Activated CD4-positive, alpha-beta T cell treated with anti-CD3 and anti-CD28 coated beads, Interleukin-2, amount 10 ng/mL, durations not matched to agents 24 days and 14 days (primary cell): ENCODE measurements around the gene AKTIP. TPM values are rescaled to one million over a fixed set of nuclear protein-coding genes. Genes with fewer than 3 reads are reported as not detected.
A peak's percentile ranks its signal among the peaks of the same experiment; 100 is the strongest.

Experiments used
- DNase-seq: peaks from one replicate; pipeline ENCODE4 v3.0.0; 2022
- H3K27ac Mint-ChIP-seq: one replicate; pipeline ENCODE4 v1.8.0; 2022; ENCODE audit warnings: mild to moderate bottlenecking, mixed read lengths
- H3K27me3 Mint-ChIP-seq: one replicate; pipeline ENCODE4 v1.8.0; 2022; ENCODE audit warnings: mixed read lengths
- H3K36me3 Mint-ChIP-seq: one replicate; pipeline ENCODE4 v1.8.0; 2022; ENCODE audit warnings: low read depth, mild to moderate bottlenecking, mixed read lengths
- H3K4me1 Mint-ChIP-seq: one replicate; pipeline ENCODE4 v1.8.0; 2021; ENCODE audit warnings: mixed read lengths
- H3K4me3 Mint-ChIP-seq: one replicate; pipeline ENCODE4 v1.8.0; 2022; ENCODE audit warnings: mild to moderate bottlenecking, moderate library complexity, mixed read lengths
- H3K9me3 Mint-ChIP-seq: one replicate; pipeline ENCODE4 v1.8.0; 2021; ENCODE audit warnings: mixed read lengths
- intact Hi-C: fragments of 100-400 bp; cut with micrococcal nuclease; formaldehyde crosslinking; loops from one replicate; pipeline ENCODE4 v1.15.1; 2023
- total RNA-seq: library from RNA; stranded (reverse); gene quantifications from 2 replicates; pipeline ENCODE4 v1.2.3, GENCODE V29; 2022

The AKTIP gene
- total RNA-seq, 1 donor from 2014 or later, result 18.7 TPM

- Mint-ChIP-seq H3K4me1 (peaks cover 20% of the 10 kb centered on the region), H3K9me3 (no peaks in the 10 kb centered on the region), H3K27me3 (peaks cover 2% of the 10 kb centered on the region), H3K4me3 (no peak overlapping the region), H3K36me3 (peaks cover 3% of the 10 kb centered on the region), H3K27ac (no peak overlapping the region)
- peak; percentile 85 for DNase-seq
- intact Hi-C loops, result loop anchor here (2.0 to 5.0 kb wide), 2 partner anchors 379 to 453 kb away; no protein-coding TSS in a partner anchor
Measured at GRCh38 chr16:53509906-53510703, 7.1 kb upstream of the AKTIP start.

- H3K36me3 Mint-ChIP-seq, result no peaks in the 10 kb centered on the region
- no peaks in the 10 kb centered on the region for H3K27me3 Mint-ChIP-seq
- H3K27ac Mint-ChIP-seq, result no peak overlapping the region
- no peak overlapping the region for H3K4me3 Mint-ChIP-seq
- no peak for DNase-seq
- intact Hi-C loops, result no loop called here
- H3K4me1 Mint-ChIP-seq, result peaks cover 26% of the 10 kb centered on the region
- no peaks in the 10 kb centered on the region for H3K9me3 Mint-ChIP-seq
Measured at GRCh38 chr16:53507464-53508179, 4.6 kb upstream of the AKTIP start.

- intact Hi-C loops, result no loop called here
- H3K9me3 Mint-ChIP-seq, result no peaks in the 10 kb centered on the region
- no peak for DNase-seq
- H3K27ac Mint-ChIP-seq, result no peak overlapping the region
- H3K27me3 Mint-ChIP-seq, result no peaks in the 10 kb centered on the region
- peaks cover 30% of the 10 kb centered on the region for H3K4me1 Mint-ChIP-seq
- H3K36me3 Mint-ChIP-seq, result no peaks in the 10 kb centered on the region
- no peak overlapping the region for H3K4me3 Mint-ChIP-seq
Measured at GRCh38 chr16:53506254-53506653, 3.2 kb upstream of the AKTIP start.

GRCh38 chr16:53504665-53505064 is 1.7 kb upstream of the AKTIP start:
- Mint-ChIP-seq H3K27me3 (no peaks in the 10 kb centered on the region), H3K27ac (peak overlapping the region; percentile 94), H3K4me3 (peak overlapping the region; percentile 94), H3K4me1 (peaks cover 35% of the 10 kb centered on the region), H3K36me3 (peaks cover 4% of the 10 kb centered on the region), H3K9me3 (no peaks in the 10 kb centered on the region)
- intact Hi-C loops, result loop anchor here (5.0 kb wide), 2 partner anchors 132 to 452 kb away; partner anchors contain the start of genes CHD9 and CHD9NB
- no peak for DNase-seq

- DNase-seq, result peak; percentile 79
- H3K9me3 Mint-ChIP-seq, result no peaks in the 10 kb centered on the region
Measured at GRCh38 chr16:53503991-53504663, 1.1 kb upstream of the AKTIP start.

GRCh38 chr16:53503270-53503923 is 388 bp upstream of the AKTIP start:
- intact Hi-C loops, result loop anchor here (1.0 to 5.0 kb wide), 7 partner anchors 32 to 451 kb away; partner anchors contain the start of genes CHD9, CHD9NB, FTO and RBL2
- H3K36me3 Mint-ChIP-seq, result peaks cover 13% of the 10 kb centered on the region
- H3K27ac Mint-ChIP-seq, result peak overlapping the region; percentile 94
- H3K4me3 Mint-ChIP-seq, result peak overlapping the region; percentile 94
- no peaks in the 10 kb centered on the region for H3K9me3 Mint-ChIP-seq
- H3K27me3 Mint-ChIP-seq, result no peaks in the 10 kb centered on the region
- DNase-seq, result peak; percentile 100
- H3K4me1 Mint-ChIP-seq, result peaks cover 39% of the 10 kb centered on the region

More at GRCh38 chr16:53503991-53504663, 1.1 kb upstream of the AKTIP start:
- peak overlapping the region; percentile 94 for H3K27ac Mint-ChIP-seq
- H3K4me3 Mint-ChIP-seq, result peak overlapping the region; percentile 94
- no peaks in the 10 kb centered on the region for H3K27me3 Mint-ChIP-seq
- H3K4me1 Mint-ChIP-seq, result peaks cover 36% of the 10 kb centered on the region
- intact Hi-C loops, result loop anchor here (1.0 to 5.0 kb wide), 7 partner anchors 31 to 452 kb away; partner anchors contain the start of genes CHD9, CHD9NB, FTO and RBL2
- H3K36me3 Mint-ChIP-seq, result peaks cover 6% of the 10 kb centered on the region

- Mint-ChIP-seq H3K27ac (peak overlapping the region; percentile 64), H3K4me3 (peak overlapping the region; percentile 88), H3K36me3 (peaks cover 25% of the 10 kb centered on the region), H3K4me1 (peaks cover 39% of the 10 kb centered on the region), H3K9me3 (no peaks in the 10 kb centered on the region), H3K27me3 (no peaks in the 10 kb centered on the region)
- intact Hi-C loops, result loop anchor here (5.0 kb wide), 2 partner anchors 129 to 449 kb away; partner anchors contain the start of genes CHD9 and CHD9NB
- DNase-seq, result no peak
Measured at GRCh38 chr16:53501216-53501859, 1.7 kb downstream of the AKTIP start.

GRCh38 chr16:53498984-53499383 is 4.0 kb downstream of the AKTIP start:
- intact Hi-C loops, result no loop called here
- peaks cover 43% of the 10 kb centered on the region for H3K36me3 Mint-ChIP-seq
- no peak for DNase-seq
- no peak overlapping the region for H3K4me3 Mint-ChIP-seq
- H3K27ac Mint-ChIP-seq, result no peak overlapping the region
- peaks cover 38% of the 10 kb centered on the region for H3K4me1 Mint-ChIP-seq
- H3K27me3 Mint-ChIP-seq, result no peaks in the 10 kb centered on the region
- no peaks in the 10 kb centered on the region for H3K9me3 Mint-ChIP-seq

- Mint-ChIP-seq H3K27me3 (no peaks in the 10 kb centered on the region), H3K36me3 (peaks cover 66% of the 10 kb centered on the region), H3K4me3 (no peak overlapping the region), H3K9me3 (no peaks in the 10 kb centered on the region), H3K4me1 (peaks cover 22% of the 10 kb centered on the region), H3K27ac (no peak overlapping the region)
- intact Hi-C loops, result no loop called here
- no peak for DNase-seq
Measured at GRCh38 chr16:53495325-53495724, 7.7 kb downstream of the AKTIP start.

GRCh38 chr16:53494636-53495035 is 8.4 kb downstream of the AKTIP start:
- no peak for DNase-seq
- Mint-ChIP-seq H3K36me3 (peaks cover 69% of the 10 kb centered on the region), H3K9me3 (no peaks in the 10 kb centered on the region)

GRCh38 chr16:53492503-53492902 is 10.5 kb downstream of the AKTIP start:
- Mint-ChIP-seq H3K27ac (peak overlapping the region; percentile 37), H3K4me3 (no peak overlapping the region)
- no peak for DNase-seq

More at GRCh38 chr16:53494636-53495035, 8.4 kb downstream of the AKTIP start:
- intact Hi-C loops, result no loop called here
- H3K4me3 Mint-ChIP-seq, result no peak overlapping the region
- peaks cover 19% of the 10 kb centered on the region for H3K4me1 Mint-ChIP-seq
- no peak overlapping the region for H3K27ac Mint-ChIP-seq
- no peaks in the 10 kb centered on the region for H3K27me3 Mint-ChIP-seq

GRCh38 chr16:53489755-53490154 is 13.3 kb downstream of the AKTIP start:
- H3K27ac Mint-ChIP-seq, result no peak overlapping the region
- no peak overlapping the region for H3K4me3 Mint-ChIP-seq
- no peaks in the 10 kb centered on the region for H3K27me3 Mint-ChIP-seq
- H3K4me1 Mint-ChIP-seq, result peaks cover 5% of the 10 kb centered on the region
- peaks cover 9% of the 10 kb centered on the region for H3K9me3 Mint-ChIP-seq
- intact Hi-C loops, result no loop called here
- no peak for DNase-seq
- peaks cover 81% of the 10 kb centered on the region for H3K36me3 Mint-ChIP-seq

More at GRCh38 chr16:53492503-53492902, 10.5 kb downstream of the AKTIP start:
- intact Hi-C loops, result no loop called here
- H3K36me3 Mint-ChIP-seq, result peaks cover 71% of the 10 kb centered on the region
- H3K9me3 Mint-ChIP-seq, result no peaks in the 10 kb centered on the region
- no peaks in the 10 kb centered on the region for H3K27me3 Mint-ChIP-seq
- peaks cover 17% of the 10 kb centered on the region for H3K4me1 Mint-ChIP-seq

GRCh38 chr16:53486230-53486629 is 16.8 kb downstream of the AKTIP start:
- H3K4me1 Mint-ChIP-seq, result peaks cover 12% of the 10 kb centered on the region

More at GRCh38 chr16:53486230-53486629, 16.8 kb downstream of the AKTIP start:
- peaks cover 14% of the 10 kb centered on the region for H3K9me3 Mint-ChIP-seq
- no peak for DNase-seq
- H3K36me3 Mint-ChIP-seq, result peaks cover 89% of the 10 kb centered on the region
- H3K27me3 Mint-ChIP-seq, result no peaks in the 10 kb centered on the region
- no peak overlapping the region for H3K4me3 Mint-ChIP-seq
- H3K27ac Mint-ChIP-seq, result no peak overlapping the region
- intact Hi-C loops, result no loop called here
